ENCODE measurements around the gene PERP. TPM values are rescaled to one million over a fixed set of nuclear protein-coding genes. Genes with fewer than 3 reads are reported as not detected.

PERP gene
- 34.5 and 46.6 TPM in 2 replicates for total RNA-seq

GRCh38 chr6:138107078-138107751, at the start of gene PERP:
TSS of gene PERP (minus strand) at chr6:138107419. CDS start at chr6:138107340, 79 bp downstream.

Other genes with a start within 250 kb of the PERP start
- 3.8 and 10.6 TPM in 2 replicates for gene TNFAIP3, start 240.2 kb downstream of the PERP start, total RNA-seq
- 0.17 and 0.44 TPM in 2 replicates for gene ARFGEF3, start 54.5 kb upstream of the PERP start, total RNA-seq
- not detected in 2 replicates for gene PBOV1, start 111.1 kb upstream of the PERP start, total RNA-seq

All from smooth muscle cell of trachea (primary cell).